GM12892 (cell line): ENCODE results near the gene DTHD1.

Source experiments
- POLR2A ChIP-seq: IDR thresholded peaks from 2 replicates; pipeline ENCODE4 v1.6.1; 2011; ENCODE audit warnings: low read depth, low read length, control low read depth
- POLR2AphosphoS5 ChIP-seq: IDR thresholded peaks from 2 replicates; pipeline ENCODE4 v1.6.1; 2011; ENCODE audit warnings: low read depth, low read length, control low read depth

DNA sequence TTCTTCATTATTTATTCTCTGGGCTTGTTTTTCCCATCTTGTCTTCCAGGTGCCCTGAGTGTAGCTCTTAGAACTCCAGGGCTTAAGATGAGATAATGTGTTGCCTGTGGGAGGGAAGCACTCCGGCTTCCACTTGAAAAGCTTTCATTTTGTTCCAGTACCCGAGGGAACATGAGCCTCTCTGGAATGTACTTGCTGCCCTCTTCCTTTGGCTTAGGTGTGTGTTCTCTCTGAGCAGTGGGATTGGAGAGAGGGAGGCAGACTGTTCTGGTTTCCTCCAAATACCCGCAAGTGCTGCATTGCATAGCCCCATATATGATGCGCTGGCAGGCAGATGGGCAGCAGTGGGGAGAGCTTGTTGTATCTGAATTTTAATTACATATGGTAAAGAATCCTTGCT lies 861 bp upstream of the DTHD1 start:
- TF ChIP-seq POLR2A, result no peak
- no peak for TF ChIP-seq POLR2AphosphoS5
